ENCODE results near the gene C9orf153. TPM values are rescaled to one million over a fixed set of nuclear protein-coding genes. Genes with fewer than 3 reads are reported as not detected.
A peak's percentile ranks its signal among the peaks of the same experiment; 100 is the strongest.

The C9orf153 gene
- total RNA-seq, 4 donors from 2014 or later = 0.48 TPM; not detected in 3

DNA sequence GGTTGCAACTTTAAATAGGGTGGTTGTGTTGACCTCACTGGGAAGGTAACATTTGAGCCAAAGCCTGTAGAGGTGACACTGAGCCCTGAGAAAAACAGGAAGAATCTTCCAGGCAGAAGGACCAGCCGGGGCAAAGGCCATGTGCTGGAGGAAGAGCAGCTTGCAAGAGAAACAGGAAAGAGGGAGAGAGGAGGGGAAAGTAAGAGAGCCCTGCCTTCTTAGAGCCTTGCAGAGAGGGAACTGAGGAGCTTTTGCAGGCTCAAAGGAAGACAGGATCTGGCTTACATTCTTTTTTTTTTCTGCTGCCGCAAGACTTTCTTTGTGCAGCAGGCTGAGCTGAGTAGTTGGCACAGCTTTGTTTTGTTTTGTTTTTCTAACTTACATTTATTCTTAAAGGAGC is 17.4 kb downstream of the C9orf153 start:
- TF ChIP-seq POLR2A (IDR thresholded peaks at IDR 0.05) = no peak
- no peak for TF ChIP-seq POLR2AphosphoS5 (IDR thresholded peaks at IDR 0.05)
- TF ChIP-seq, protein P1, sequence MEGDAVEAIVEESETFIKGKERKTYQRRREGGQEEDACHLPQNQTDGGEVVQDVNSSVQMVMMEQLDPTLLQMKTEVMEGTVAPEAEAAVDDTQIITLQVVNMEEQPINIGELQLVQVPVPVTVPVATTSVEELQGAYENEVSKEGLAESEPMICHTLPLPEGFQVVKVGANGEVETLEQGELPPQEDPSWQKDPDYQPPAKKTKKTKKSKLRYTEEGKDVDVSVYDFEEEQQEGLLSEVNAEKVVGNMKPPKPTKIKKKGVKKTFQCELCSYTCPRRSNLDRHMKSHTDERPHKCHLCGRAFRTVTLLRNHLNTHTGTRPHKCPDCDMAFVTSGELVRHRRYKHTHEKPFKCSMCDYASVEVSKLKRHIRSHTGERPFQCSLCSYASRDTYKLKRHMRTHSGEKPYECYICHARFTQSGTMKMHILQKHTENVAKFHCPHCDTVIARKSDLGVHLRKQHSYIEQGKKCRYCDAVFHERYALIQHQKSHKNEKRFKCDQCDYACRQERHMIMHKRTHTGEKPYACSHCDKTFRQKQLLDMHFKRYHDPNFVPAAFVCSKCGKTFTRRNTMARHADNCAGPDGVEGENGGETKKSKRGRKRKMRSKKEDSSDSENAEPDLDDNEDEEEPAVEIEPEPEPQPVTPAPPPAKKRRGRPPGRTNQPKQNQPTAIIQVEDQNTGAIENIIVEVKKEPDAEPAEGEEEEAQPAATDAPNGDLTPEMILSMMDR (IDR thresholded peaks at IDR 0.05) = no peak
- TF ChIP-seq EP300 (IDR thresholded peaks at IDR 0.05; ENCODE audit: low read depth) = no peak
- DNase-seq = peak; percentile 9
- in situ Hi-C loops (cut with MboI; ENCODE audit: low pct_ligation_motif_present in 1 of 4, low pct_unique_long_range_greater_than_20kb in 1 of 4, low sequenced_read_pairs in 3 of 4) = no loop called here

DNA sequence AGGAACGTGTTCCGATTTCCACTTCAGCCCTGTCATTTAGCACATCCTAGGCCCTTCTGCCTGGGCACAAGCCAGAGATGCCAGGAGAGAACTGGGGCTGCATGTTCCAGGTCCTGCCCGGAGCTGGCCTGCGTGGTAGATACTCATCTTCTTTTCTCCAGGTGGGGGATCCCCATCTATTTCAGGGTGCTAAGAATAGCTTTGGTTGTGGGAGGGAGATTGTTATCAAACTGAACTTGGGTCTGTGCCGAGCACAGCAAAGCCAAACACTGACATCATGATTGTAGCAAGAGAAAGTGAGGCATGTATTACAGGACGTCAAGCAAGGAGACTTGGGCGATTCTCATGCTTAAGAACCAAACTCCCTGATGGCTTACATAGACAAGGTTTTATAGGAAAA is 18.2 kb downstream of the C9orf153 start:
- TF ChIP-seq, protein P1 (IDR thresholded peaks at IDR 0.05) = no peak
- TF ChIP-seq POLR2AphosphoS5 (IDR thresholded peaks at IDR 0.05) (no peak), EP300 (IDR thresholded peaks at IDR 0.05; ENCODE audit: low read depth) (no peak), POLR2A (IDR thresholded peaks at IDR 0.05) (no peak)
- H3K36me3 ChIP-seq = no peaks in the 10 kb centered on the region
- H3K4me1 ChIP-seq = peaks cover 0 to 7% (median 4%) of the 10 kb centered on the region in 4 donors
- WGBS, 2 donors (ENCODE audit: low coverage in 1 of 2) = 78 to 84% methylated on average over 7 of the region's 7 CpGs
- DNase-seq = no peak
- intact Hi-C loops (cut with DNase I; ENCODE audit: low total_unique reads) = no loop called here
- no peaks in the 10 kb centered on the region for H3K27me3 ChIP-seq
- no peaks in the 10 kb centered on the region for H3K9me3 ChIP-seq
- no peak overlapping the region for H3K27ac ChIP-seq
- H3K4me3 ChIP-seq = no peak overlapping the region
- in situ Hi-C loops (cut with MboI; ENCODE audit: low pct_ligation_motif_present in 1 of 4, low pct_unique_long_range_greater_than_20kb in 1 of 4, low sequenced_read_pairs in 3 of 4) = no loop called here

More for the DNA sequence above, 17.4 kb downstream of the C9orf153 start:
- Histone ChIP-seq H3K9me3 (no peaks in the 10 kb centered on the region), H3K4me1 (peaks cover 0 to 7% (median 4%) of the 10 kb centered on the region in 4 donors), H3K36me3 (no peaks in the 10 kb centered on the region), H3K27ac (no peak overlapping the region), H3K27me3 (no peaks in the 10 kb centered on the region), H3K4me3 (no peak overlapping the region)
- 21 to 58% methylated on average over 2 of the region's 2 CpGs for WGBS, 2 donors (ENCODE audit: low coverage in 1 of 2)
- intact Hi-C loops (cut with DNase I; ENCODE audit: low total_unique reads) = no loop called here

DNA sequence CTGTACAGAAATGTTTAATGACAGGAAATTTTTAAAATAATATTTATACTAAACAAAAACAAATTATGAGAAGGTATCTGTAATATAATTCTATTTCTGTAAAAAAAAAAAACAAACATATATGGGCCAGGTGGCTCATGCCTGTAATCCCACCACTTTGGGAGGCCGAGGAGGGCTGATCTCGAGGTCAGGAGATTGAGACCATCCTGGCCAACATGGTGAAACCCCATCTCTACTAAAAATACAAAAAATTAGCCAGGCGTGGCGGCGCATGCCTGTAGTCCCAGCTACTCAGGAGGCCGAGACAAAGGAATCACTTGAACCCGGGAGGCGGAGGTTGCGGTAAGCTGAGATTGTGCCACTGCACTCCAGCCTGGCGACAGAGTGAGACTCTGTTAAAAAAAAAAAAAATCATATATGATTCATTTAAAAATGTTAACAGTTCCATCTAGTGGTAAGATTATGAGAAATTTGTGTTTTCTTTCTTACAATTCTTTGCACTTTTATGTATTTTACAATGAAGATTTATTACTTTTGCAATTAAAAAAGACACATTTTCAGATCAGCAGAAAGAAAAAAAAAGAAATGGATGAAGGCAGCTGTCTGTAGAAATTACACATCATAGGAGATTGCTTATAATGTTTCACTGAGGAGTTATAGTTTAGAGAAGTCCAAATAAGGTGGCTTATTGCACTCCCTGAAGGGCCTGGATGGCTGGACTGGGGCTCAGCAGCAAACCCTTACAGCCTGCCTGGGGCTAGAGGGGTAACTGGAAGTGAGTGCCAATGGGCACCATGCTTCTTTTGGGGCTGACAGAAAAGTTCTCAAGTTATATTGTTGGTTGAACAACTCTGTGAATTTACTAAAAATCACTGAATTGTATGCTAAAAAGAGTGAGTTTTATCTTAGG is 20.3 kb downstream of the C9orf153 start:
- TF ChIP-seq POLR2A (IDR thresholded peaks at IDR 0.05) = no peak
- no peak for TF ChIP-seq POLR2AphosphoS5 (IDR thresholded peaks at IDR 0.05)
- TF ChIP-seq, protein P1 (IDR thresholded peaks at IDR 0.05) = peak in 1 of 5 experiments; percentile 13
- H3K27ac ChIP-seq = no peak overlapping the region
- H3K27me3 ChIP-seq = no peaks in the 10 kb centered on the region
- in situ Hi-C loops (cut with MboI; ENCODE audit: low pct_ligation_motif_present in 1 of 4, low pct_unique_long_range_greater_than_20kb in 1 of 4, low sequenced_read_pairs in 3 of 4) = no loop called here
- H3K9me3 ChIP-seq = no peaks in the 10 kb centered on the region
- intact Hi-C loops (cut with DNase I; ENCODE audit: low total_unique reads) = no loop called here
- H3K4me1 ChIP-seq = peaks cover 0 to 7% (median 4%) of the 10 kb centered on the region in 4 donors
- no peak overlapping the region for H3K4me3 ChIP-seq
- no peak for DNase-seq
- WGBS, 2 donors (ENCODE audit: low coverage in 1 of 2) = 53 to 60% methylated on average over 10 of the region's 10 CpGs
- no peaks in the 10 kb centered on the region for H3K36me3 ChIP-seq

DNA sequence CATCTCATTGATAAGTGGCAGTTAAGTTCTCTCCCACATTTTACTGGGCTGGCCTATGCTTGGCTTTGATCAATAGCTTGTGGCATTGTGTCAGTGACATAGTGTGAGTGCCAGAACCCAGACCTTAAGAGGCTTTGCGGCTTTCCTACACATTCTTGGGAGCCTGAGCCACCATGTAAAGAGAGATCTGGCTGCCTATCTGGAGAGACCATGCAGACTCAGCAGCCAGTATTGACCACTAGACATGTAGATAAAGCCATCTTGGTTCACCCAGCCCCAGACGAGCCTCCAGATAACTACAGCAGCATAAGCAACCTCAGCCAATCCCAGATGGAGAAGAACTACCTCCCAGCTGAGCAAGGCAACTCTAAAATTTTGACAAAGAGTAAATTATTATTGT is 28.6 kb downstream of the C9orf153 start:
- intact Hi-C loops (cut with DNase I; ENCODE audit: low total_unique reads) (no loop called here), in situ Hi-C loops (cut with MboI; ENCODE audit: low pct_ligation_motif_present in 1 of 4, low pct_unique_long_range_greater_than_20kb in 1 of 4, low sequenced_read_pairs in 3 of 4) (no loop called here)
- 60 to 85% methylated on average over 1 to 2 of the region's 2 CpGs for WGBS, 2 donors (ENCODE audit: low coverage in 1 of 2)
- Histone ChIP-seq H3K4me1 (no peaks in the 10 kb centered on the region), H3K27ac (no peak overlapping the region), H3K27me3 (no peaks in the 10 kb centered on the region), H3K36me3 (no peaks in the 10 kb centered on the region), H3K4me3 (no peak overlapping the region), H3K9me3 (no peaks in the 10 kb centered on the region)
- no peak for DNase-seq
- TF ChIP-seq POLR2AphosphoS5 (IDR thresholded peaks at IDR 0.05) (no peak), POLR2A (IDR thresholded peaks at IDR 0.05) (no peak), EP300 (IDR thresholded peaks at IDR 0.05; ENCODE audit: low read depth) (no peak)
- TF ChIP-seq, protein P1 (IDR thresholded peaks at IDR 0.05) = no peak

Data from transverse colon (tissue), 4 donors.